ENCODE results near the gene ATXN2L.
"Not testable (repeated sequence)": the region's sequence is repeated elsewhere in the genome, so short reads cannot be mapped to it uniquely, and the experiment has no call there.

- TF ChIP-seq, protein P1, sequence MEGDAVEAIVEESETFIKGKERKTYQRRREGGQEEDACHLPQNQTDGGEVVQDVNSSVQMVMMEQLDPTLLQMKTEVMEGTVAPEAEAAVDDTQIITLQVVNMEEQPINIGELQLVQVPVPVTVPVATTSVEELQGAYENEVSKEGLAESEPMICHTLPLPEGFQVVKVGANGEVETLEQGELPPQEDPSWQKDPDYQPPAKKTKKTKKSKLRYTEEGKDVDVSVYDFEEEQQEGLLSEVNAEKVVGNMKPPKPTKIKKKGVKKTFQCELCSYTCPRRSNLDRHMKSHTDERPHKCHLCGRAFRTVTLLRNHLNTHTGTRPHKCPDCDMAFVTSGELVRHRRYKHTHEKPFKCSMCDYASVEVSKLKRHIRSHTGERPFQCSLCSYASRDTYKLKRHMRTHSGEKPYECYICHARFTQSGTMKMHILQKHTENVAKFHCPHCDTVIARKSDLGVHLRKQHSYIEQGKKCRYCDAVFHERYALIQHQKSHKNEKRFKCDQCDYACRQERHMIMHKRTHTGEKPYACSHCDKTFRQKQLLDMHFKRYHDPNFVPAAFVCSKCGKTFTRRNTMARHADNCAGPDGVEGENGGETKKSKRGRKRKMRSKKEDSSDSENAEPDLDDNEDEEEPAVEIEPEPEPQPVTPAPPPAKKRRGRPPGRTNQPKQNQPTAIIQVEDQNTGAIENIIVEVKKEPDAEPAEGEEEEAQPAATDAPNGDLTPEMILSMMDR (conservative IDR thresholded peaks at IDR 0.05; ENCODE audit: low read depth, low read length), result not testable (repeated sequence)
- TF ChIP-seq POLR2A (IDR thresholded peaks at IDR 0.05; ENCODE audit: low read depth, low read length); USF2 (IDR thresholded peaks at IDR 0.05; ENCODE audit: low read depth, low read length); CEBPB (IDR thresholded peaks at IDR 0.05; ENCODE audit: low read depth, low read length); RAD21 (IDR thresholded peaks at IDR 0.05; ENCODE audit: low read length); MAFK (IDR thresholded peaks at IDR 0.05; ENCODE audit: low read depth, low read length); MXI1 (IDR thresholded peaks at IDR 0.05; ENCODE audit: borderline replicate concordance, low read depth, low read length); NFE2L2 (IDR thresholded peaks at IDR 0.05; ENCODE audit: low read depth, low read length); SMC3 (IDR thresholded peaks at IDR 0.05; ENCODE audit: low read depth, low read length); RCOR1 (IDR thresholded peaks at IDR 0.05; ENCODE audit: insufficient replicate concordance, low read length); RFX5 (IDR thresholded peaks at IDR 0.05; ENCODE audit: low read depth, low read length); BHLHE40 (IDR thresholded peaks at IDR 0.05; ENCODE audit: low read depth, low read length); MAZ (IDR thresholded peaks at IDR 0.05; ENCODE audit: borderline replicate concordance, low read depth, low read length): not testable (repeated sequence)
- TF ChIP-seq, protein P2, sequence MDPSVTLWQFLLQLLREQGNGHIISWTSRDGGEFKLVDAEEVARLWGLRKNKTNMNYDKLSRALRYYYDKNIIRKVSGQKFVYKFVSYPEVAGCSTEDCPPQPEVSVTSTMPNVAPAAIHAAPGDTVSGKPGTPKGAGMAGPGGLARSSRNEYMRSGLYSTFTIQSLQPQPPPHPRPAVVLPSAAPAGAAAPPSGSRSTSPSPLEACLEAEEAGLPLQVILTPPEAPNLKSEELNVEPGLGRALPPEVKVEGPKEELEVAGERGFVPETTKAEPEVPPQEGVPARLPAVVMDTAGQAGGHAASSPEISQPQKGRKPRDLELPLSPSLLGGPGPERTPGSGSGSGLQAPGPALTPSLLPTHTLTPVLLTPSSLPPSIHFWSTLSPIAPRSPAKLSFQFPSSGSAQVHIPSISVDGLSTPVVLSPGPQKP (IDR thresholded peaks at IDR 0.05; ENCODE audit: borderline replicate concordance, low read depth, low read length), result not testable (repeated sequence)
These were observed 40.4 kb upstream of the ATXN2L start for GRCh38 chr16:28782357-28782756.

All from IMR-90 (cell line).